ENCODE results near the gene LSR. TPM values are rescaled to one million over a fixed set of nuclear protein-coding genes. Genes with fewer than 3 reads are reported as not detected.

Gene LSR
- polyA plus RNA-seq, 1 experiment: 0.32 TPM

DNA sequence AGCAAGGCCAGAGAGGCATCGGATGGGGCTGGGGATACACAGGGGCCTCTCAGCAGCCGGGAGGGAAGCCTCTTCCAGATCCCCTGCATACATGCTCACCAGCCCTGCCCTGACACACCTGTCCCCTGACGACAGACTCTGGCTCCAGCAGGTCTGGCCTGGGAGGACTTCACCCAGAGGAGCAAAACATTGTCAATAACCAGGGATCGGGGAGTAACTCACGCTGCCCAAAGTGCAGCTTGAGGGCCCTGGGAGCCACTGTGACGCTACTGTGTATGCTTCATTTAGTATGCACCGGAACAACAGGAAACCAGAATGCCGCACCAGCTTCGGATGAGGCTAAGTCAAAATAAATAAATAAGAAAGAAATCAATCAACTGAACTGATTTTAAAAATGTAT is 67.8 kb downstream of the LSR start:
- no peak for TF ChIP-seq CTCF (IDR thresholded peaks at IDR 0.05; ENCODE audit: low read depth, low read length)
- DNase-seq (ENCODE audit: low read depth, low spot score): no peak
- Histone ChIP-seq H3K27ac (ENCODE audit: low read depth, low read length) (no peak overlapping the region), H3K4me3 (ENCODE audit: low read depth, low read length) (no peak overlapping the region), H3K27me3 (ENCODE audit: control insufficient read depth, insufficient read depth, low read length) (no peaks in the 10 kb centered on the region), H3K9me3 (ENCODE audit: control insufficient read depth, insufficient read depth, low read length) (0 out of 2 replicates have a peak, but pooled peaks cover under 1% of the 10 kb centered on the region)
- CTCF ChIA-PET: no interaction called here
- POLR2A ChIA-PET: no interaction called here

Other genes with a start within 250 kb of the LSR start
- gene GRAMD1A, start 248.7 kb upstream of the LSR start, polyA plus RNA-seq (2011; rRNA removed): 53.2 and 57.7 TPM in 2 replicates
- 5.7 and 5.8 TPM in 2 replicates for gene SCN1B, start 218.5 kb upstream of the LSR start, polyA plus RNA-seq (2011; rRNA removed)
- gene HPN, start 207.3 kb upstream of the LSR start, polyA plus RNA-seq (2011; rRNA removed): not detected in 2 replicates
- gene FXYD3, start 133.2 kb upstream of the LSR start, polyA plus RNA-seq (2011; rRNA removed): not detected in 2 replicates
- 0.07 TPM in 1 of 2 replicates, not detected in the other for gene LGI4, start 113.9 kb upstream of the LSR start, polyA plus RNA-seq (2011; rRNA removed)
- 1.3 and 1.4 TPM in 2 replicates for gene FXYD1, start 110.2 kb upstream of the LSR start, polyA plus RNA-seq (2011; rRNA removed)
- gene FXYD7, start 105.7 kb upstream of the LSR start, polyA plus RNA-seq (2011; rRNA removed): not detected in 2 replicates
- 80.3 and 100 TPM in 2 replicates for gene FXYD5, start 94.3 kb upstream of the LSR start, polyA plus RNA-seq (2011; rRNA removed)
- not detected in 2 replicates for gene FAM187B, start 20.3 kb upstream of the LSR start, polyA plus RNA-seq (2011; rRNA removed)
- gene USF2, start 20.0 kb downstream of the LSR start, polyA plus RNA-seq (2011; rRNA removed): 55.6 and 58.6 TPM in 2 replicates
- gene HAMP, start 33.5 kb downstream of the LSR start, polyA plus RNA-seq (2011; rRNA removed): not detected in 2 replicates
- not detected in 2 replicates for gene MAG, start 43.2 kb downstream of the LSR start, polyA plus RNA-seq (2011; rRNA removed)
- not detected in 2 replicates for gene CD22, start 80.2 kb downstream of the LSR start, polyA plus RNA-seq (2011; rRNA removed)
- gene FFAR1, start 98.9 kb downstream of the LSR start, polyA plus RNA-seq (2011; rRNA removed): not detected in 2 replicates
- gene FFAR3, start 109.5 kb downstream of the LSR start, polyA plus RNA-seq (2011; rRNA removed): not detected in 2 replicates
- gene GPR42, start 122.1 kb downstream of the LSR start, polyA plus RNA-seq (2011; rRNA removed): not detected in 2 replicates
- not detected in 2 replicates for gene FFAR2, start 199.3 kb downstream of the LSR start, polyA plus RNA-seq (2011; rRNA removed)
- gene KRTDAP, start 241.5 kb downstream of the LSR start, polyA plus RNA-seq (2011; rRNA removed): not detected in 2 replicates

Measured in AG04450 (cell line).